Astrocyte (in vitro differentiated cells and primary cell): ENCODE results near the gene AMBN.

Source experiments
- EZH2 ChIP-seq: IDR thresholded peaks from 2 replicates; pipeline ENCODE4 v1.6.1; 2012; ENCODE audit warnings: mild to moderate bottlenecking, low read length, inconsistent platforms; ENCODE audit not compliant: insufficient read depth
- TF ChIP-seq, protein P1 (sequence below): IDR thresholded peaks from 2 replicates; pipeline ENCODE4 v1.5.1; 2011; ENCODE audit warnings: low read depth, mild to moderate bottlenecking, inconsistent platforms, low read length, moderate library complexity; ENCODE audit not compliant: insufficient read depth

DNA sequence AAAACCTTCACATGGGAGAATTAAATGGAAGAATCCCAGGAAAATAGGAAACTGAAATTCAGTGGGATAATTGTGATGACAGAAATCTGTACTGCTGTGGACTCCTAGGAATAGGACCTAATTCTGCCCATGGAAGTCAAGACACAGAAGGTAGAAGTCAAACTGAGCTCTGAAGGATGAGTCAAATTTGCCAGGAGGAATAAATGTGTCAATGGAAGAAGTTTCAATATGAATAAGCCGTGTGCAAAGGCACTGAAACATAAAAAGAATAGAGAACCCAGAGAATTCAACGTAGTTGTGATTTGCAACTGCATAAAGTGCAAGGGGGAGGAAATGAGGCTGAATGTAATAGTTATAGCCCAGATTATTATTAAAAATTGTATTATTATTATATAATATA lies 48.1 kb downstream of the AMBN start:
- TF ChIP-seq, protein P1, sequence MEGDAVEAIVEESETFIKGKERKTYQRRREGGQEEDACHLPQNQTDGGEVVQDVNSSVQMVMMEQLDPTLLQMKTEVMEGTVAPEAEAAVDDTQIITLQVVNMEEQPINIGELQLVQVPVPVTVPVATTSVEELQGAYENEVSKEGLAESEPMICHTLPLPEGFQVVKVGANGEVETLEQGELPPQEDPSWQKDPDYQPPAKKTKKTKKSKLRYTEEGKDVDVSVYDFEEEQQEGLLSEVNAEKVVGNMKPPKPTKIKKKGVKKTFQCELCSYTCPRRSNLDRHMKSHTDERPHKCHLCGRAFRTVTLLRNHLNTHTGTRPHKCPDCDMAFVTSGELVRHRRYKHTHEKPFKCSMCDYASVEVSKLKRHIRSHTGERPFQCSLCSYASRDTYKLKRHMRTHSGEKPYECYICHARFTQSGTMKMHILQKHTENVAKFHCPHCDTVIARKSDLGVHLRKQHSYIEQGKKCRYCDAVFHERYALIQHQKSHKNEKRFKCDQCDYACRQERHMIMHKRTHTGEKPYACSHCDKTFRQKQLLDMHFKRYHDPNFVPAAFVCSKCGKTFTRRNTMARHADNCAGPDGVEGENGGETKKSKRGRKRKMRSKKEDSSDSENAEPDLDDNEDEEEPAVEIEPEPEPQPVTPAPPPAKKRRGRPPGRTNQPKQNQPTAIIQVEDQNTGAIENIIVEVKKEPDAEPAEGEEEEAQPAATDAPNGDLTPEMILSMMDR: no peak
- no peak for TF ChIP-seq EZH2
